Measurements from ENCODE around the gene CFAP141.
"Not testable (repeated sequence)": the region's sequence is repeated elsewhere in the genome, so short reads cannot be mapped to it uniquely, and the experiment has no call there.

CFAP141 gene

DNA sequence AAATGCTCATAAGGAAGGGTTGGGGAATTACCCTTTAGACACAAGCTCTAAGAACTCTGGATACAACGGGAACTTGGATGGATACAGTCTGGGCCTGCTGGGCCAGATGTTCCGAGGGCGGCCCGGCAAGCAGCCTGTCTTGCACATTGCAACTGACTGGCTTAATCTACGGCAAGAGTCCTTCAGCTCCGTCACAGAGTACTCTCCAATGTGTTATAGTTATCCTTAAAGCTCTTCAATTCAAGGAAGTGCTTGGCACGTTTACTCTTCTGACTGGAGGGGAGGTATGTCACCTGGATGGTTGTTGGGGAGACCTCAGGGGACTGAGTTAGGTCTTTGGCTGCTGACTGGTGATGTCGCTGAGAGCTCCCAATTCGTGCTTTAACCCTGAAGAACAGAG, 1.1 kb upstream of the CFAP141 start:
- no peak for DNase-seq

DNA sequence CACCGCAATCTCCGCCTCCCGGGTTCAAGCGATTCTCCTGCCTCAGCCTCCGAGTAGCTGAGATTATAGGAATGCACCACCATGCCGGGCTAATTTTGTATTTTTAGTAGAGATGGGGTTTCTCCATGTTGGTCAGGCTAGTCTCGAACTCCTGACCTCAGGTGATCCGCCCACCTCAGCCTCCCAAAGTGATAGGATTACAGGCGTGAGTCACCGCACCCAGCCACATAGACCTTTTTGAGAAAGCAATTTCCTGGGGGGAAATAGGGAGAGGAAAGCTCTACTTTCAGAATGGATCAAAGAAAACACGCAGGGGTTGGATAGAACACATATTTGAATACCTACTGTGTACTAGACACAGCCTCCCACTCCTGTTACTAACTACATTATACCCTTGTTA, 355 bp downstream of the CFAP141 start:
- not testable (repeated sequence) for DNase-seq

DNA sequence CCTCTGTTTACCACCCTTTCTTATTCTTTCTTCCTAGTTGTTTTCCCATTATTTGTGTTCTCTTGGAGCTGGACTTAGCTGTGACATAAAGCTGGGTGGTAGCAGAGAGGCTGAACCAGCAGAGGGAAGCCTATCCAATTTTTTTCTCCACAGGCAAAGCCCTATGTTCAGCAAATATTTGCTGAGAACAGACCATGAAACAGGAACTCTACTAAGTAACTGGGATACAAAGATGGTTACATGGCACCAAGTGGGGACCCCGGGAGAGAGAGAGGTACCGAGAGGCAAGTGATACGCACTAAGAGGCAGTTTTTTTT, 6.6 kb downstream of the CFAP141 start:
- DNase-seq, result no peak

DNA sequence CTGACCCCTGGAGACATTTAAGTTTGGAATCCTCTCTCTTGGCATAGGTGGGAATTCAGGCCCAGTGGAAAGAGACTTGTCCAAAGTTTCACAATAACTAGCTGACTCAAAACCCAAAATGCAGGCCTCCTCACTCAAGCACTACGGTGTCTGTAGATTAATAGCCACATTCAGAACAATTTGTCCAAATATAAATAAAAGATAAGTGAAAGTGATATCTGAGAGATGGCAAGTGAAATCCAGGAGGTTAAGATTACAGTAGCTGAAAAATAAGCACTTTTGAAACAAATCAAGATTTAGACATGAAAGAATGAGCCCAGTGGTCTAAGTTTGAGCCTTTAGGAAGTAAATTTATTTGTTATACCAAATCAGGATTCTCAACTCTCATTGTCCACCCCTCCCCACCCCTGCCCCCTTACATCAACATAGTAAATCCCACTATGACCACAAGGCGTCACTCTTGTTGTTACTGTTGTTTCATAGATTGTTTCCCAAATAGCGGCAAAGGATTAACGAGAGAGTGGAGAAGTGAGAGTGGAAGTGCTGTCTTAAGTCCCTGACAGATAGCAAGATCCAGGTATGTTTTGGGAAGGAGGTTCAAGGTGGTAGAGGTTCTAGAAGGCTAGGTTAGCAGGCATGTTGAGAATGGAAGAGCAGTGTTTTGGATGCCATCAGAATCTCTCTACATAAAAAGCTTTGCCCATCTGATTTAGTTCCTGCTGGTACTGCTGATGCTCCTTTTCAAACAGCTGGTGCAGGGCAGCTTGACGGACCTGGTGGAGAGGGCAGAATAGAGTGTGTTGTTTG, 7.2 kb downstream of the CFAP141 start:
- peak; percentile 24 for DNase-seq

DNA sequence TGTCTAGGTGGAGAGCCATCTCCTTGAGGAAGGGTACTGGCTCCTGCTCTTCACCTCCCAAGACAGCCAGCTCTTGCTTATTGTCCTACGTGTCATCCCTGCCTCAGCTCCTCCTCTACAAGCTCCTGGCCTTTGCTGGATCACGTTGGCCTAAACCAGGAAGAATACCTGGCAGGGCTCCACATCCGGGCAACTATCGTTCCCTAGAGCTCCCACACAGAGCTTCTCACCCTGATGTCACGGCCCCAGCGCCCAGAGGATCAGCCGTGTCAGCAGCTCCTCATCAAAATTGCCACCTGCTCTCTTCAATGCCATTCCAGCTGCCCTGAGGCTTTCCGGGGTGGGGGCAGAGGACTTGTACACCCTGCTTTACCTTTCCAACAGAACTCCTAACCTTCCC, 12.3 kb downstream of the CFAP141 start:
- no peak for DNase-seq

DNA sequence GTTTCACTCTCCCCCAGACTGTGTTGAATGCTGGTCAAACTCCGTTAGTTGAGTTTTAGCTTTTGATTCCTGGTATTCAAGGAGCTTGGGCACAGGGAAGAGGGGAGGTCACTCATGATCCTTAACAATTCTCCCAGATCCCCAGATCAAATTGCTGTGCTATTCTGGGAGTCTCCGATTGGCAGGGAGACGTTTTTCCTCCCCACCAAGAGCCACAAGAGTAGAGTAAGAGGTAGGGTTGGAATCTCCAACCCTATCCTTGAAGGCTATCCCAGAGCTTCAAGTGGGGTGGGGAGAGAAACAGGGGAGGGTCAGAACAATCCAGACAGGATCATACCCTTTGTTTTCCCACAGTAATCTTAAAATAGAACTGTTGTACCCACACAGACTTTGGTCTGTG, 13.7 kb downstream of the CFAP141 start:
- no peak for DNase-seq

DNA sequence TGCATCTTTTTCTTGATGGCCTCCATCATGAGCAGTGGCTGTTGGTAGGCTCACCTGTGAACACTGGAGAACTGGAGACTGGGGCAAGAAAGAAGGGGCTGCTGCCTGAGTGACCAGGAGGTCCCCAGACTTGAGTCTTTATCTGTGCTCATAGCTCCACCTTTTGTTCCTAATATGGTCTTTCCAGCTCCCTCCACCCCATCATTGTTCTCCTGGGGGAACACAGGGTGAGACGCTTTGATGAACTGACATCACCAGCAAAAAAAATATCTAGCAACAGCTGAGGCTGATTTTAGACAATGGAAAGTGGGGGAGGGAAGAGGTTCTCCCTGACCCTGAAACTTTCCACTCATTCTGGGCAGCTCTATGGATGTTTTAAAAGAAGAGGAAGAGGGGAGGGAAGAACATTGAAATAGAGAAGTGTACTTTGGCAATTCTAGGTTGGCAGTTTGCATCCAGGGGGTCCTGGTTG, 14.1 kb downstream of the CFAP141 start, which contains the start of gene TPM3:
Gene TPM3 (minus strand): TSS at position 111 of the 472 bp plus-strand sequence. CDS start 82 bp downstream, at position 29.
- no peak for DNase-seq

DNA sequence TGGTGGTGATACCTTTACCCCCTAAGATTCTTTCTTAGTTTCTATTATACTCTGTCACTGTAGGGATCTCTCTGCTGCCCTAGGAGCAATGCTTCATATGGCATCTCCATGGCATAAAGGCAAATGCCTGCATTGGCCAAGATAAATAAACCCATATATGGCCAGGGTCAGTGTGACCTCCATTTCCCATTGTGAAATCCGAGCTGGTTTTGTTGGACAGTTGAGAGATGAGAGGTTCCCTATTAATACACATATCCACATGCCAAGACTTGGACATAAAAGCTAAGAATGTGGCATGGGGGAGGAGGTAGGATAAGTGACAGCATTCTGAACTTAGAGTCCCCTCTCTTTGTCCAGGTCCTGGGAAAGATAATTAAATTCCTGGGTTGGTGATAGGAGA, 15.6 kb downstream of the CFAP141 start:
- no peak for DNase-seq

DNA sequence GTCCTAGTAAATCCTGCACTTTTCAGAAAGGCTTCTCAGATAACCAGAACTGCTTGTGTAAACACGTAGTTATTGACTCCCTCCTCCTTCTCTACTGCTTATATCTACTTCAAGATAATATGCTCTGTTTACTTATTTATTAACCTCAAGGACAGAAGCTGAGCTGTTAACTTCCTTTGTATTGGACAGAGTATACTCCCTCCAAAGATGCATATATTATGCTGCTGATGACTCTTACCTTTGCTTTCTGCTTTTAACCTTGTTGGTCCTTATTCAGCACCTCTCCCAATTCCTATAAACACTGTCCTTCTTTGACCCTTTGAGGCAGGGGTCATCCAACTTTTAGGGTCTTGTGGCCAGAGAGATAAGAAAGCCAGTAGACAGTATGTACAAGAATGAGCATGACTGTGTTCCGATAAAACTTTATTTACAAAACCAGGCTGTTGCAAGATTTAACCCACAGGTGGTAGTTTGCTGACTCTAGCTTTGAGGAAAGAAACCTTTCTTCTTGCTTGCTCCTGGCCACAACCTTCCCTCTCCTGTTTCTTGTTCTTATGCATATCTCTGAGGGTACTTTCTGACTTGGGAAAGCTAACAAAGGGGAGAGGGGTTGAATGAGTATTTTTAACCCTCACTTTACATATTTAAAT, 19.2 kb downstream of the CFAP141 start:
- DNase-seq, result no peak

DNA sequence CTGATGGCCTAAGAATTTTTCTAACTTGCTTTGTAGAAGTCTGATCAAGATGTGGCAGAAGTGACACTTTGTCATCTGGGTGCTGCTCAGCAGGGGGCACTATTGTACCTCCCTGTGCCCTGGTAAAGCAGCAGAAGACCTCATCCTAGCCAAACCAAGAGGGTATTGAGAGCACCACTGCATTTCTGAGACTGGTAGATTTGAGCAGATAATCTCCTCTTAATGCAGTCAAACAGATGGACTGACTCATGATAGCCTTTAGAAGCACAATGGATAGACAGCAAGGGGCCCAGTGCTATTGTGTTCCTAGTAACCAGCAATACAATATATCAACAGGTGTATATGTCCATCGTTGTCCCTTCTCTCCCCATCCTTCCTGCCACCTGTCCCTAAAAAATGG, 20.0 kb downstream of the CFAP141 start:
- DNase-seq, result peak; percentile 65

DNA sequence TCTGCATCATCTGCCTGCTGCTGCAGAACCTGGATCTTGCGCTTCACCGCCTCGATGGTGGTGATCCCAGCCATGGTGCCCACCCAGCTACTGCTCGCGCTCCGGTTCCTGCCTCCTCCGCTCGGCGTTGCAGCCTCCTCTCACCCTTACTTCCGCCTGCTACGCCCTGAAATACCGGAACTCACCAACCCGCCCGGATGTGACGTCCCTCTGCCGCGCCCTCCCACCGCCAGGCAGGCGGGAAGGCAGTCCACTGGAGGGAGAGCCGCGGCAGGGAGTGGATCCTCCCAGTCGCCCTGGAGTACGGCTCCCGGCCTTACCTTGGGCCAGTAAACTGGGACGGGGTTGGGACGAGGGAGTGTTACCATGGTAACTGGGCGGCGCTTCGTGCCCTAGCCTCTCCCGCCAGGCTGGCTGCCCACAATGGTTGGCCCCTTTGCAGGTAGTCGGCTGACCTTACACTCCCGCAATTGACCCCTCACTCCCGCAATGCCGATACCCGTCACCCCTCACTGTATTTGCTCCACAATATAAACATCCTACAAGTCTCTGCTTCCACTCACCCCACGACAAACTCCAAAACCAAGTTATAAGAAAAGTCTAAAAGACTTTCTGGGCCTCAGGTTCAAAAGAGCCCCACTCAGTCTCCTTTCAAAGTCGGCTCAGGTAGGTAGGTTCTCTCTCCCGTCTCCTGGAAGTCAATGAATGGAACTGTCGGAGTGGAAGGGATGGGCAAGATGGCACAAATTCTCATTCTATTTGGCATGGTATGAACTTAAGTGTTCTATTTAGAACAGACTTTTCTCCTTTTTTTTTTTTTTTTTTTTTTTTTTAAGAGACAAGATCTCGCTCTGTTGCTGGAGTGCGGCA, 22.9 kb downstream of the CFAP141 start:
- DNase-seq, result peak; percentile 92

DNA sequence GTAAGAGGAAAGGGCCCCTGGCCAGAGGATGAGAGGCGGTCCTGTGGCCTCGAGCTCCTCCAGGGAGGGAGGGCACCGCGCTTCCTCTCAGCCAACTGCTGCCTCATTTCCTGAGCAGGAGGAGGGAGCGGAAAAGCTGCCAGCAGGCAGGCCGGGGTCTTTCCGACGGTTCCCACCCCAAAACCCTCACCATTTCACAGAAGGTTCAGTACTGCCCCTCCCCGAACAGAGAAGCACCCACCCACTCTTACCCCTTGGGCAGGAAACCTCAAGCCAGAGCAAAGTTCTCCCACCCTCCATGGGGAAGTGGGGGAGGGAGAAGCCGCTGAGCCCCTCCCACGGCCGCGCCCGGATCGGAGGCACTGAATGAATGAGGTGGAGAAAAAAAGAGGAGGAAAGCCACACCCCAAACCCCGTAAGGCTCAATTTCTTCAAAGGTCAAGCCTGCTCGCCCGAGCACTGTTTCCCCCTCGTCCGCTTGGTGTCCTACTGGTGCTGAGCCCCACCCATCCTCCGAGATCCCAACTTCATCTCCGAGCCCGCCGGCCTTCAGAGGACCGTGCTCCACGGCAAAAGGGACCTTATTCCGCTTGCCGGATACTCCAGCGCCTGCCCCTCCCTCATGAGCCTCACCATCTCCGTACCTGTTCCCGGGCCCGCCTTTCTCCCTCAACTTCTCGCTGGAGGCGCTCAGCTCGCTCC, 23.6 kb downstream of the CFAP141 start:
- peak; percentile 47 for DNase-seq

DNA sequence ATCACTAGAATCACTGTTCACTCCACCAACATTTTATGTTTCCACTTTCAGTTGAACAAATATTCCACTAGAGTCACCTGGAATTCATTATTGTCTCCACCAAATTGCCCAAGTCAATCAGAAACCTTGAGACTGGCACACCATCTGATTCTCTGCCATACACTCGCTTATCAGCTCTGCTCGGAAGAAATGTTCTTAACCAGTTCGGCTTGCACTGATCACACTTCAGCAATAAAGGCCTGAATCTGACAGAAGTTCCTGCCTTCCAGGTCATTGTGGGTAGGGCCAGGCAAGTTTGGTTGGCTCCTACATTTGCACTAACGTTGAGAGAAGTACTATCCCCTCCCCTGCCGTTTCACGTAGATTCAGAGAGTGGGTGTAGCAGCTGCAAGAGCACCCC, 24.2 kb downstream of the CFAP141 start:
- no peak for DNase-seq

DNA sequence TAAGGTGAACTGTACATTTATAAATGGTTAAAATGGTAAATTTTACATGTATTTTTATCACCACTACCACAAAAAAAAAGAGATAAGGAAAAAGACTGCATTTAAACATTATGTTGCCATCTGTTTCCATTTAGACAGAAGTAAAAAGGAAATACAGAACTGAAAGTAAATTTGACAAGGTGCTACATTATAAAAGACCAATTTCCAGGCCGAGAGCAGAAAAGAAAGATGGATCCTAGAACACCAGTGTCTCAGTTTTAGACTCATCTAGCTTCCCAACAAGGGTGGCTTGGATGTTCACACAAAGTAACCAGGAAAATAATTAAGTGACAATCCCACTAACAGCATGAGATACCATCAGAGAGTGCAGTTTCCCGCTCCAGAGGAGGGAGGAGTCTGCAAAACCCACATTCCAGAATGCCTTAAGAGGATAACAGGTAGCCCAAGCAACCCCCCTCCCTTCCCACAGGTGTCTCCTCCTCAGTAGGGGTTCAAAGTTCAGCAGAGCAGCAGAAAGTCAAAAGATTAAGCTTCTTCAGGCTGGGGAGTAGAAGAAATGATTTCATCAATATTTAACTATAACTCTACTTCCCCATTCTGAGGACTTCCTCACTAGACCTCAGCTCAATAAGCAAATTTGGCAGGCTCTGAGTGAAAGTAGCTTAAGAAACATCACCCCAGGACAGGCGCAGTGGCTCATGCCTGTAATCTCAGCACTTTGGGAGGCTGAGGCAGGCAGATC, 26.0 kb downstream of the CFAP141 start:
- no peak for DNase-seq

DNA sequence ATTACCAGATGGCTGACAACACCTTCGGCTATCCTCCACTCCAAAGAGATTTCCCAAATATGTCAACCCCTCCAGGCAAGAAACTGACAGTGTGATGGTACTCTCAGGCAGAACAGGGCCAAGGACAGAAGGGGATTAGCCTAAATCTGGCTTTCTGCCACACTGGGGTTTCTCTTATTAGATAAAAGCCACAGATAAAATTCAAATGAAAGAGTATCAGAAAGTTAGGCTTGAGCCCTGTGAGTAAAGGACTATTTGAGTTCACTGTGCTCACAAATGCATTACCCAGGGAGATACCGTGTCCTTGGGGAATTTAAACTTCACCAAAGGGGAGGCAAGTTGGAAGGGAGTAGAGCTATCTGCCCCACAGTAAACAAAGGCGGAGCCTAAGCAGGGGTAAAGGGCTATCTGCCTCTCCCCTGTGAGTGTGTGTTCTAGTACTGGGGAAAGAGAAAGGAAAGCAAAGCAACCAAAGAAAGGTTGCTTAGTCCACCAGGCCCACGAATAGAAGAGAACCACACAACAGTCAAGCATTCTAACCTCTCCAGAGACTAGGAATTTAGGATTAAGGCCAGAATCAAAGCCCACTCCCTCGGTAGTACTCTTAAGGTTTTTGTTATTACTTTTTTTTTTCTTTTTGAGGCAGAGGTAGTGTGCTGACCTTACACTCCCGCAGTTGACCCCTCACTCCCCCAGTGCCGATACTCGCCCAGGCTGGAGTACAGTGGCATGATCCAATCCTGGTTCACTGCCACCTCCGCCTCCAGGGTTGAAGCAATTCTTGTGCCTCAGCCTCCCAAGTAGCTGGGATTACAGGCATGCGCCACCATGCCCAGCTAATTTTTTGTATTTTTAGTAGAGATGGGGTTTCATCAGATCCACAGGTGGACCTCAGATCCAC, 27.0 kb downstream of the CFAP141 start:
- DNase-seq, result no peak

DNA sequence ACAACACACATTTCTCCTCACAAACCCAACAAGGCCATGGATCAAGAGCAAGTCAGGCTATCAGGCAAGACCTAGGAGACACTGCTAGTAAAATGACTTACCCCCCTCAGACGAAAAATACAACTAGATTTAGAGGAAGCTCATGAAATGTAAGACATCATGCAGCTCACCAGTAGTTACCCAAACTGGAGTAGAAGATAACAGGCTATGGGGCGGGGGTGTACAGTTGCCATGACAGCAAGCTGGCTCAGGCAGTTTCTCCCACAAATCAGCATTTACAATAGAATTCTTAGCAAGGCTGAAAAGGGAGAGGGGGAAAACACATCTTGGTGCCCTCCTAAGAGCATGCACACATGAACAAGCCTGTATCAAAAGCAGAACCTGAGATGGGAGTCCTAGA, 28.1 kb downstream of the CFAP141 start:
- no peak for DNase-seq

DNA sequence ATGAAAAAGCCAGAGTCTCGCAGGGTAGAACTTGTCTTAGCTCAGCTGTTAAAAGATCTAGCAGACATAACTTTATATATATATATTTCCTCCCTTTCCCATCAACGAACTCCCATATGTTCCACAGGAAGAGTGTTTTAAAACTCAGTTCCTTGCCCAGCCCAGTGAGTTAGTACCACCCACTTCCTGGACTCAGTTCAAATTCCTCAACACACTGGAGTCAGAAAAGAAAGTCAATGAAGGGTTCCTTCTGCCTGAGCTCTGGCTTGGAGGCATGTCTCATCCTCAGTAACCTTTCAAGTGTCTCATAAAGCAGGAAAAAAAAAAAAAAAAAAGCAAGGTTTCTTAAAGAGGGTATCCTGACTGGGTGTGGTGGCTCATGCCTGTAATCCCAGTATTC, 29.8 kb downstream of the CFAP141 start:
- no peak for DNase-seq

DNA sequence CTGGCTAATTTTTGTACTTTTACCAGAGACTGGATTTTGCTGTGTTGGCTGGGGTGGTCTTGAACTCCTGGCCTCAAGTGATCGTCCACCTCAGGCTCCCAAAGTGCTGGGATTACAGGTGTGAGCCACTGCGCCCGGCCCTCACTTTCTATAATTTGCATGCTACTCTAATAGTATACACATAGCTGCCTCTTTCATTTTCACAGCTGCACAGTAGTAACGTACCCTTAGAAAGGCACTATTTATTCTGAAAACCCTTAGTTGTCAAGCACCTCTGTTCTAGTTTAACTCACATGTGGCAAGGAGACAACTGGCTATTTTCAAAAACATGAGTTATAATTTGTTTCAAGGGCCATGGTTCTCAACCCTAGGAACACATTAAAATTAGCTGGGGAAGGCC, 31.5 kb downstream of the CFAP141 start:
- DNase-seq, result no peak

DNA sequence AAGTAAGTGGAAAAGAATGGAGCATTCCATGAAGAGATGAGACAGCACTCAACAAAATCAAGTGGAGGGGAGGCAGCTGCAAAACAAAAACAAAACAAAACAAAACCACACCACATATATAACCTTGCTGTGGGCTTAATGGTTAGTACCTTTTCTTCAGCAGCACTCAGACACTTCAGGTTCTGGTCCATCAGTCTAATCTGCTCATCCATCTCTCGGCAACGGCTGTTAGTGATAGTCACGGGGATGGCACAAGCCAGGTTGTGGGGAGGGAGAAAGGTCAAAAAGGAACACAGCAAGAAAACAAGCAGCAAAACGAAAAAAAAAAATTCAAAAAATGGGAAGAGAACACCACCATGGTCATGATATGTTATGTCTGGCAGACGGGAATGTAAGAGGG, 34.3 kb downstream of the CFAP141 start:
- no peak for DNase-seq

DNA sequence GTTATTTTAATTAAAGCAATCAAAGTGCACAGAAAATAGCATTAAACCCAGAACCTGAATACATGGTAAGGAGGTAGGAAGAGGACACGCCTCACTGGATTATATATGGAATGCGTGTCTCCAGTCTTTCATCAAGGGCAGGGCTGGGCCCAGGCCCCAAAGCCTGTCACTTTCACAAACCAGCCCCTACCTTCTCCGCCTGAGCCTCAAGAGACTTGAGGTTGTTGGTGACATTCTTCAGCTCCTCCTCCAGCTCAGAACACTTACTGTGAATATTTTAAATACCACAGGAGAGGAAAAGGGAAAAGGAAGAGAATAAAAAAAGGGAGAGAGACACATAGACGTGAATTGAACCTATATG, 34.9 kb downstream of the CFAP141 start:
- no peak for DNase-seq

DNA sequence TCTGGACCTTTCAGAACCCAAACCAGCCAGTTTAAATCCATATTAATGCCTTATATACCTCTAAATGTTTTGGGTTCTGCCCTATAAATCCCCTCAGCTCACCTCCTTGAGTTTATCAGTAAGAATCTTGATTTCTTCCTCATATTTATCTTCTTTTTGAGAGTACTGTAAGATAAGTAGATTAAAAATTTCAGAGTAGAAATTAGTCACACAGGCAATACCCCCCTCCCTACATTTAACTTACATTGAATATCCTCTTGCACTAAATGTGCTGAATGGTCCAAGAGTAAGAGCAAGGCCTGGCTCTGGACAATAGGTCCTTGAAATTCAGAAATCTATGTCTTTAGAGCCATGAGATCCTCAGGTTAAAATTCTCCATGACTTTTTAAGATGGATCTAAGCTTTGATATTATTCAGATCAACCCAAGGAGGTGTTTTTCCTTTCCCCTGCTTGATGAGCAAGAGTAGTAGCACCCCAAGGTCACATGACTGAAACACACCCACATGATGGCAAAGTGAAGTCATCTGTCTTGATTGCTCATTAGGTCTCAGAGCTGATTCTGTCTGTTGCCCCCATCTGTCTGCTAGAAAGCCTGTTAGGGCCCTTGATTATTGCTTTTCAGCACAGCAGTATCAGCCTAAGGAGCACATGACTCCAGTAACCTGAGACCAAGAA, 35.4 kb downstream of the CFAP141 start:
- DNase-seq, result no peak

All from activated CD4-positive, alpha-beta T cell treated with anti-CD3 and anti-CD28 coated beads, Interleukin-2, amount 50 U/mL, for 1 hour (primary cell).